IPS-18c (cell line): ENCODE results near the gene STXBP1.

Experiments
- H3K4me3 ChIP-seq: 2 replicates; pipeline ENCODE4 v1.7.0; 2013; ENCODE audit warnings: low read depth, mild to moderate bottlenecking, low read length, moderate library complexity; ENCODE audit not compliant: insufficient read depth
- H3K9me3 ChIP-seq: one replicate; pipeline ENCODE4 v1.6.1; 2013; ENCODE audit warnings: mild to moderate bottlenecking, low read length, moderate library complexity; ENCODE audit not compliant: control insufficient read depth, insufficient read depth

STXBP1 gene

DNA sequence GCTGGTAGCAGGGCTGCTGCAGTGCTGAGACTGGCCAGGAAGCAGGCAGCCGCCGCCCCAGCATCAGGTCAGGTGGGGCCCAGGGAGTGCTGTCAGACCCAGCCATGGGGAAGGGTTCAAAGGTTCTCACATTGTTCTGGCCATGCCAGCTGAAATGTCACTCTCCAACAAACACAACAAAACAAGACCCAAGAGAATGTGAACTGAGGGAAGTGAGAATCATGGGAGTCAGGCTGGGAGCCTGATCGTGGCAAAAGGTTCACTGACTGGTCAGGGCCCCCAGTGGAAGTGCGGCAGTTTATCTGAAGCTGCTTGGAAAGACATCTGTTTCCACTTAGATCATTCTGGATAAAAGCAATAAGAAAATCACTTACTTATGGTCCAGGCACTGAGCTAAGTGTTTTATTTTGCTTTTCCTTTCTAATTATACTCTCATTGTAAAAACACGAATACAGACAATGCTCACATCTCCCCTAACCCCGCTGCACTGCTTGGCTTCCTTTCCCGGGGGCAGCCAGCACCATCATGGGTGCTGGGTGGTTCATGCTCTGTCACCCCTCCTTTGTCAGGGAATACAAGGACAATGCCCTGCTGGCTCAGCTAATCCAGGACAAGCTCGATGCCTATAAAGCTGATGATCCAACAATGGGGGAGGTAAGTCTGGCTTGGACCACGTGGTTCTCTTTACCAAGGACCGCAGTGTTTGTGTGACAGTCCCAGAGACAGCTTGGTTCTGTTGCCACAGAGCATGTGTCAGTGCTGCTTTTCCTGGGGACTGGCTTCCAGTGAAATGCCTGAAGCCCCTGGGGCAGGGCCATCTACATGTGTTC is 52.8 kb downstream of the STXBP1 start:
- no peak overlapping the region for H3K4me3 ChIP-seq
- no peaks in the 10 kb centered on the region for H3K9me3 ChIP-seq

DNA sequence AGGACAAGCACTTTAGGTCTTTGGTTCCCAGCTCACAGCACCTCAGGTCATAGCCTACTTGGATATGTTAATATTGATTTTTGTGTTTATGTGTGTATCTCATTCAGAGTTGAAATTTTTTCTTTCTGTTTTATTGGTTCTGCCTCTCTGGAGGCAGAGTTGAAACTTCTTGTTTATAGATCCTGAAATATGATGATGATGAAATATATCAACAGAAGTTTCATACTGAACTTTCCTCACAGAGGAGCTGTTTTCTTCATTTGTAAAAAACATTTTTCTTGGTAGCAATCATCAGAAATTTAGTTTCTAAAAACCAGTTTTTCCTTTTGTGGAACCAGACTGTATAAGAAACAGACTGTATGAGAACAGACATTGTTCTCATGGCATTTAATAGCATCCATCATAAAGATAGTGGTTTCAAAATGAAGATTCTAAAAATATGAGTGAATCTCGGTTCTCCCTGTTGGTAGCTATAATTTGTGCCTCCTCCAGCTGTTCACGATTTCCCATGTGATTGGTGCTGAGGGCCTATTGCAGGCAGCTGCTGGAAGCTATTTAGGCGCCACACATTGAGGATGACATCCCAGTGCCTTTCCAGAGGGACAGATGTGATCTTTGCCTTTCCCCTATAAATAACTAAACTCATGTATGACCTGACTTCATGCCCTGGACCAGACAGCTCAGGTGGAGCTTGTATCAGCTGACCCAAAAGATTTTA is 55.2 kb downstream of the STXBP1 start:
- H3K4me3 ChIP-seq, result no peak overlapping the region
- H3K9me3 ChIP-seq, result no peaks in the 10 kb centered on the region

DNA sequence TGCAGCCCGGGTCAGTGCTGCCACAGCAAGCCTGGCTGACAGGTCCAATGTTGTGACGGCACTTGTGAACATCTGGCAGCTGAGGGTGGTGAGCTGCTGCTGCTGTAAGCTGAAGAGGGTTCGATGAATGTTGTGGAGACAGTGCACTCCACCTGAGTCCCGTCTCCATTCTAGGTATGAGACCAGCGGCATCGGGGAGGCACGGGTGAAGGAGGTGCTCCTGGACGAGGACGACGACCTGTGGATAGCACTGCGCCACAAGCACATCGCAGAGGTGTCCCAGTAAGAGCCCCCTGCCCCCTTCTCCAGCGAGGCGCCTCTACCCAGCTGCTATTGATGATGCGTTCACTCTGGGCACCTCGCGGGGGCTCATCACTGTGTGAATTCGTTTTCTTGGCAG is 55.8 kb downstream of the STXBP1 start:
- no peaks in the 10 kb centered on the region for H3K9me3 ChIP-seq
- no peak overlapping the region for H3K4me3 ChIP-seq

DNA sequence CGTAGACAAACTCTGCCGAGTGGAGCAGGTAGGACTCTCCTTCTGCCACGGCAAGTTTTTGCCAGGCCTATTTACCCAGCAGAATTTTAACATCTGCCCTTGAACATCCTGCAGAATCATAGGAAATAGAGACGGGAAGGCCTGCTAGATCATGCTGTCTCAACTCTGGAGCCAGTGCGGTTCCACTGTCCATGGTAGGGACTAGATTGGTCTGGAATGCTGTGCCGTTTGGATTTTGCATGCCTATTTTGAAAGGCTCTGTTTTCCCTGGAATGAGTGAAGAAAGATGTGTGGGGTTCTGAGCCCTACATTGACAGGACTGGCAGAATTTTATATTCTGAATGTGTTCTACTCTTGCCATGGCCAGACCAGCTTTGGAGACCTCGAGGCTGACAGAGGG is 61.2 kb downstream of the STXBP1 start:
- Histone ChIP-seq H3K4me3 (no peak overlapping the region), H3K9me3 (no peaks in the 10 kb centered on the region)

DNA sequence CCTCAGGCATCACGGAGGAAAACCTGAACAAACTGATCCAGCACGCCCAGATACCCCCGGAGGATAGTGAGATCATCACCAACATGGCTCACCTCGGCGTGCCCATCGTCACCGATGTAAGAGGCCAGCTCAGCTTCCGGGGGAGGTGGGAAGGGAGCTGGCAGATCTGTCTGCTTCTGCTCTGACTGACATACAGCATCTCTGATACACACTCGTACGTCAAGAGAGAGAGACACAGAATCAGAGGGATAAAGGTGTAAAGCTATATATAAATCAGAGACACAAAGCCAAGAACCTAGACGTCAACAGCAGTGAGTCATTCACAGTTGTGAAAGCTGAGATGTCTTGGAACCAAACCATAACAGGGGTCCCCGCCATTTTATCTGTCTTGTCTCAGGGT is 64.6 kb downstream of the STXBP1 start:
- H3K9me3 ChIP-seq, result no peaks in the 10 kb centered on the region
- H3K4me3 ChIP-seq, result no peak overlapping the region

DNA sequence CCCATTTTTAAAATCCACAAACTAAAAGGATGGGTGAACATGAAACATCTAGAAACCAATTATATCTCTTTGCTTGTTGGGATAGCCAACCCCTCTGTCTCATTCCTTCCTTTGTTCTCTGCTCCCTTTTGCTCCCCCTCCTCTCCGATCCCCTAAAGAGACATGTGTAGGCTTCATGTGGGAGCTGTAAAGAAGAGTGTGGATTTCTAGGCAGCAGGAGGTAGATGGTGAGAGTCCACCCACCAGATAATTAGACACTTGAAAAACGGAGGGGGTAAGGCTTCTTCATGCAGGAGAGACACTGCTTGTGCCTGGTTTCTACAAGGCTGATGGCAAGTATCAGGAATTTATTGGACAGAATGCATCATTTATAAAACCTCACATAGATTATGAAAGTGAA is 67.4 kb downstream of the STXBP1 start:
- Histone ChIP-seq H3K9me3 (no peaks in the 10 kb centered on the region), H3K4me3 (no peak overlapping the region)

DNA sequence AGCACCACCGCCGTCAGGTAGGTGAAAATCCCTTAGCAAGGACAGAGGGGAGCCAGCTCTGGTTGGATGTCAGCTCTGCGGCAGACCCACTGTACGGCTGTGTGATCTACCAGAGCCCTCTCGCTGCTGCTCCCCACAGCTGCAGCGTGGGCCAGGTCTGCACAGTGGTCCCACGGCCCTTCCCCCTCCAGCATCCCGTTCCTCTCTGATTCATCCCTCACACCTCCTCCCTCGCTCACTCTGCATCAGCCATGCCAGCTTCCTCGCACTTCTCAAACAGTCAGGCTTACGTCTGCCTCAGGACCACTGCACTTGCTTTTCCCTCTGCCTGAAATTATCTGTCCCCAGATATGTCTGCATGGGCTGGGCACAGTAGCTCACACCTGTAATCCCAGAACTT is 68.1 kb downstream of the STXBP1 start:
- Histone ChIP-seq H3K9me3 (no peaks in the 10 kb centered on the region), H3K4me3 (no peak overlapping the region)

DNA sequence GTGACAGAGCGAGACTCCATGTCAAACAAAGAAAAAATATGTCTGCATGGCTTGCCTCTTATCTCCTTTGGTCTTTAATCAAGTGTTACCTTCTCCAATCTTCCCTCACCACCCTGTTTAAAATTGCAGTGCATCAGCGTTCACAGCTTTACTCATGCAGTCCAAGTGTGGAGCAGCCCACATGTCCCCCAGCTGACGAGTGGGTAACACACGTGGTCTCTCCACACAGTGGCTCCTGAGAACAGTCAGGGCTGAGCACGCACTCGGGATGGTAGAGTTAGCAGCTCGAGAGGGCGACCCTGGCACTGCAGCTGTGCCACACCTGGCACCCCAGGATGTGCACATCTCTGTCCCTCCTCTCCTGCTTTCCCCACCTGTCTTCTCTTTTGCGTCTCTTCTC is 68.8 kb downstream of the STXBP1 start:
- H3K9me3 ChIP-seq, result no peaks in the 10 kb centered on the region
- no peak overlapping the region for H3K4me3 ChIP-seq

DNA sequence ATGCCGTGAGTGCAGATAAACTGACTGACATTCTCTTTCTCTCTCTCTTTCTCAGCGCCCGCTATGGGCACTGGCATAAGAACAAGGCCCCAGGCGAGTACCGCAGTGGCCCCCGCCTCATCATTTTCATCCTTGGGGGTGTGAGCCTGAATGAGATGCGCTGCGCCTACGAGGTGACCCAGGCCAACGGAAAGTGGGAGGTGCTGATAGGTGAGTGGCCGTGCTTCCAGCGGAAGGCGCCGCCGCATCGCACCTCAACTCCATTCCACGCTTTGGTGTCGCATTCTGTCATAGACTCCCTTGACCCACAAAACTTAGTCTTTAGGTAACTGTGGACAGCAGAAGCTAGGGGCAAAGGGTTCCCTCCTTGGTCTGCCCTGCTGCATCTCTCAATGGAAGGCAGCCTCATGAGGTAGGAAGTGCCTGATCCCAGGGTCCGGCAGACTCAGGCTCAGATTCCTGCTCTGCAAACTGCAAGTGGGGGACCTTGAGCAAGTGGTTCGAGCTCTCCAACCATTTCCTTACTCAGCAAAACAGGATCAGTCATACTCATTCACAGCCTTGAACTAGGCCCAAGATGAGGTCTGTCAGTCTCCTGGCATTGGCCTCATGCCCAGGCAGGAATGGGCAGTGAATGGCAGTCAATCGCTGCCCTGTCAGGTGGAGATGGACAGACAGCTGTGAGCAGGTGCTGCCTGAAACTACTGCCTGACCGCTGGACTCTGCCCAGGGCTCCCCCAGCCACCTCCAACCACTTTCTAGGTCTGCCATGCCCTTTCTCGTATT is 70.5 kb downstream of the STXBP1 start:
- Histone ChIP-seq H3K4me3 (no peak overlapping the region), H3K9me3 (no peaks in the 10 kb centered on the region)

DNA sequence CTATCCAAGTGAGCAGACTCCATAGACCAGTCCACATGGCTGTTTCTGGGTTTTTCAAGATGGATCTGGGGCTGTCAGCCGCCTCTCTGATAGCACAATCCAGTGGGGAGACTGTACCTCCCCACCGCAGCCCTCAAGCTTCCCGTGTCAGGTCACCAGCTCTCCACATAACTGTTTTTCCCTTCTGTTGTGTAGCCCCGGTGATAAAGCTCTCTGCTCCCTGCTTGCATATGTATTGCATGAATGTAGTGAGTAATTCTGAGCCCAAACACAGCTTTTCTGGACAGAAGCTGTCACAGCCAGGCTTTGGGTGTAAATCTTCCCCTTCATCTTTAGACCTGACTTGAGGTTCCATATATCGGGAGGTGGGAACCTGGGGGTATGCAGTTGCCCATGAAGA is 71.6 kb downstream of the STXBP1 start:
- no peak overlapping the region for H3K4me3 ChIP-seq
- H3K9me3 ChIP-seq, result no peaks in the 10 kb centered on the region

DNA sequence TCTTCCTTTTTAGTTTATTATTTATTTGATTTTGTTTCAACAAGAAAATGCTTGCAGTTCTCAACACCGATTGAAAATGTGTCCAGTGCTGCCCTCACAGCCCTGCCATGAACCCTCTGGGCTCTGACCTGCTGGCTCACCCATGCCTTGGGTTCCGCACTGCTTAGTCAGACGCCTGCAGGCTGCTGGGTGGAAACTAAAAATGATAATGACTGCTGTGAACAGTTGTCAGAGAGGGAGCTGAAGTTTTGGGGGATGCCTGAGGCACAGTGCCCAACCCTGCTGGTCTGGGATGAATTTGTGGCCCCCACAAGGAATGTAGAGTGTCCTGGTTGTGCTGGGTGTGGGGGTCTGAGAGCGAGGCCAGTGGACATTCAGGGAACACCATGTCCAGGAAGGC is 72.5 kb downstream of the STXBP1 start:
- no peak overlapping the region for H3K4me3 ChIP-seq
- H3K9me3 ChIP-seq, result no peaks in the 10 kb centered on the region

DNA sequence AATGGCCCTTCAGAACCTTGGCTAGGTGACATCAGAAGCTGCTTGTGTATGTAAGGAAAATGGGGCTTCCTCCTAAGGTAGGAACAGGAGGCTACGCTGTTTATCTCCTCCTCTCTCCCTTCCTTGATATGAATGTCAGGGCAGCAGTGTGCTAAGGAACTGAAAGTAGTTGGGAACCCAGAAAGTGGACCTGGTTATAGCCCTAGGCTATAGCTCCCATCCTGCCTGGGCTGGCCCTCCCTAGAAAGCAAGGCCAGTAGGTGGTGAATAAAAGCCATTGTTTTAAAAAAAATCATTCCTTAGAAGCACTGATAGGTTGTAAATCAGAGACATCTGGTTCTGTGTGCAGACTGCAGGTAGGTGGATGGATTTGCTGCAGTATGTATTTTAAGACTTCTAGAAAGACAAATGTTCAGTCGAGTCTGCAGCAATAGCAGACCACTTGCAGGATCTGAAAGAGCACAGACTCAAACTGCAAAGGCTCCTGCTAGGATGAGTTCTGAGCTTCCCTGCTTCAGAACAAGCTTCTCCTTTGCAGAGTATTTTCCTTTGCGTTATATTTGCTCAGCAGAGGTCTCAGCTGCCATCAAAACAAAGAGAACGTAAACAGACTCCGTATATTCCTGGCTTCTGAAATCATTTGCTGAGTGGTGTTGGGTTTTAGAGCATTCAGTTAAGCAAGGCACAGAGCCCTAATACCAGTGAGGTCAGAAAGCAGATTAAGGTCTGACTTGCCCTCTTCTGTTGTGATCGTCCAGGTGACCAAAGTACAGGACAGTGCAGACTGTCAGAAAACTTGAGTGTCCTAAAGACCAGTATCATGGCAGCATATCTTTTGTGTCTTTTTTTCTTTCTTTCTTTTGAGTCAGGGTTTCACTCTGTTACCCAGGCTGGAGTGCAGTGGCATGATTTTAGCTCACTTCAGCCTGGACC is 74.7 kb downstream of the STXBP1 start:
- no peak overlapping the region for H3K4me3 ChIP-seq
- H3K9me3 ChIP-seq, result no peaks in the 10 kb centered on the region

DNA sequence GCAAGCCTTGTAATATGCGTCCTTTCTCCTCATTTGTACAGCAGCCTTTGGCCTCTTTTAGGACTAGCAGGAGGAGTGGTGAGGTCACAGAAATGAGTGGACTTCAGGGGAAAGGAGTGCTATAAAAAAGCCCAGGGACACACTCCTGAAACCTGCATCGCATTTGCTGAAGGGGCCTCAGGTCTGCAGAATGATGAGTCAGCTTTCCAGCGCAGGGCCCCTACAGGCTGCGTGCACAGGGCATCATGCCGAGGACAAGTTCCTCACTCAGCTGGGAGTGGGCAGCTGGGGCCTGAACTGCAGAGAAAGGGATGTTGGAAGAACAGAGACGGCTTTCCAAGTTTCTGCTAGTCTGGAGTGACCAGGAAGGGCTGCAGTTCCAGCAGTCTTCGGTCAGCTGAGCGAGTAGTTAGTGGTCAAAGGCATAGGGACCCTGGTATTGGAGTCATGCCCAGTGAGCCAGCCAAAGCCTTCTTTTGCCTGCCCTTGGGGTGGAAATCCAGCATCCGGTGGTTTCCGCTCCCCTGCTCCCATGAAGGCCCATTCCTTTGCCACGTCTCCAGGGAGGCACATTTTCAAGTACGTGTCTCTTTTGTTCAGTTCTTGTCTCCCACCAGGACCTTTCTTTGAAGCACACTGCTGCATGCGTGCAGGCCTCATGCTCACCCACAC is 77.4 kb downstream of the STXBP1 start:
- Histone ChIP-seq H3K4me3 (no peak overlapping the region), H3K9me3 (no peaks in the 10 kb centered on the region)

DNA sequence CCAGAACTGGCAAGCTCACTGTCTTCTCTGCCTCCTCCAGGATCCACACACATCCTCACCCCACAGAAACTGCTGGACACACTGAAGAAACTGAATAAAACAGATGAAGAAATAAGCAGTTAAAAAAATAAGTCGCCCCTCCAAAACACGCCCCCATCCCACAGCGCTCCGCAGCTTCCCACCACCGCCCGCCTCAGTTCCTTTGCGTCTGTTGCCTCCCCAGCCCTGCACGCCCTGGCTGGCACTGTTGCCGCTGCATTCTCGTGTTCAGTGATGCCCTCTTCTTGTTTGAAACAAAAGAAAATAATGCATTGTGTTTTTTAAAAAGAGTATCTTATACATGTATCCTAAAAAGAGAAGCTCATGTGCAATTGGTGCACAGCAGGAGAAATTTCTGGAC is 78.7 kb downstream of the STXBP1 start:
- H3K4me3 ChIP-seq, result no peak overlapping the region
- no peaks in the 10 kb centered on the region for H3K9me3 ChIP-seq

DNA sequence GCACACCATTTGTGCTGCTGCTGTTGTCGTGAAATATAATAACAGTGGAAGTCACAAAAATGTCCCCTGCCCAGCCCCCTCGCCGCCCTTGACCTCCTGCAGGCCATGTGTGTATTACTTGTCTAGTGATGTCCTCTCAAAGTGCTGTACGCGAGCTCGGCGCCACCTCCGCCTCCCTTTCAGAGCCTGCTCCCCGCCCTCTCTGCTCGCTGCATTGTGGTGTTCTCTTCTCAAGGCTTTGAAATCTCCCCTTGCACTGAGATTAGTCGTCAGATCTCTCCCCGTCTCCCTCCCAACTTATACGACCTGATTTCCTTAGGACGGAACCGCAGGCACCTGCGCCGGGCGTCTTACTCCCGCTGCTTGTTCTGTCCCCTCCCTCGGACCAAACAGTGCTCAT is 80.0 kb downstream of the STXBP1 start:
- H3K9me3 ChIP-seq, result no peaks in the 10 kb centered on the region

DNA sequence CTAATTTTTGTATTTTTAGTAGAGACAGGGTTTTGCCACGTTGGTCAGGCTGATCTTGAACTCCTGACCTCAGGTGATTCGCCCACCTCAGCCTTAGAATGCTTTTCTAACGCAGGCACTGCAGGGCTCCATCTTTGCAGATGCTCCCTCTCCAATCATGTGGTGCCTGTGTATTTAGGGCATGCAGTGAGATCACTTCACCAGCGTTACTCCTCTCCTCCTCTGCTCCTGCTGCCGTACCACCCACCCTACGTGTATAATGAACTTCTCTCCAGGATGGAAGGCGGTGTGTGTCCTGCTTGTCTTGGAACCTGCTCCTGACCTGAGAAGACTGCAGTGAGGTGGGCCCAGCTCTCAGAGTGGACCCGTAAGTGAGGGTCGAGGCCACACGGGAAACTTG is 81.1 kb downstream of the STXBP1 start:
- Histone ChIP-seq H3K9me3 (no peaks in the 10 kb centered on the region), H3K4me3 (no peak overlapping the region)

More for the DNA sequence above, 80.0 kb downstream of the STXBP1 start:
- no peak overlapping the region for H3K4me3 ChIP-seq
